Fibroblast of lung (primary cell): Measurements from ENCODE around the gene ZSCAN4. TPM values are rescaled to one million over a fixed set of nuclear protein-coding genes. Genes with fewer than 3 reads are reported as not detected.

Experiments used
- DNase-seq, 2 donors: peaks; one replicate each; pipeline versions ENCODE4 v3.0.0 to v3.0.0-alpha.2; 2010; ENCODE audit warnings: low read depth in 2 of 2
- H2AFZ ChIP-seq: 2 replicates; pipeline ENCODE4 v1.5.1; 2012; ENCODE audit warnings: low read length, control low read depth, inconsistent platforms
- H3K27ac ChIP-seq: 2 replicates; pipeline ENCODE4 v1.5.1; 2011; ENCODE audit warnings: low read length, control low read depth; ENCODE audit not compliant: insufficient read depth
- H3K27me3 ChIP-seq: 2 replicates; pipeline ENCODE4 v1.5.1; 2011; ENCODE audit warnings: mild to moderate bottlenecking, low read length; ENCODE audit not compliant: control insufficient read depth, insufficient read depth
- H3K36me3 ChIP-seq: 2 replicates; pipeline ENCODE4 v1.5.1; 2011; ENCODE audit warnings: low read length; ENCODE audit not compliant: control insufficient read depth, insufficient read depth
- H3K4me1 ChIP-seq: 2 replicates; pipeline ENCODE4 v1.5.1; 2011; ENCODE audit warnings: low read length; ENCODE audit not compliant: control insufficient read depth, insufficient read depth; ENCODE audit errors: extremely low read depth
- H3K4me2 ChIP-seq: 2 replicates; pipeline ENCODE4 v1.5.1; 2011; ENCODE audit warnings: low read length, control low read depth; ENCODE audit not compliant: insufficient read depth; ENCODE audit errors: extremely low read depth
- H3K4me3 ChIP-seq, 4 experiments: fragments of 200-600 bp in 1 of 4; sonication (generic) in 1 of 4; replicated peaks in 1 of 4; 2 replicates each; pipeline ENCODE4 v1.5.1; 2011 to 2016; ENCODE audit warnings: low read length in 4 of 4, low read depth in 3 of 4, mild to moderate bottlenecking in 3 of 4, control low read depth in 2 of 4, inconsistent platforms in 1 of 4, mixed read lengths in 1 of 4; ENCODE audit not compliant: insufficient read depth in 1 of 4; ENCODE audit errors: control extremely low read depth in 1 of 4
- H3K79me2 ChIP-seq: 2 replicates; pipeline ENCODE4 v1.5.1; 2012; ENCODE audit warnings: mild to moderate bottlenecking, low read length, inconsistent platforms; ENCODE audit not compliant: control insufficient read depth, insufficient read depth
- H3K9ac ChIP-seq: 2 replicates; pipeline ENCODE4 v1.5.1; 2011; ENCODE audit warnings: mild to moderate bottlenecking, low read length, control low read depth; ENCODE audit not compliant: insufficient read depth
- H3K9me3 ChIP-seq: 2 replicates; pipeline ENCODE4 v1.5.1; 2012; ENCODE audit warnings: low read depth, low read length; ENCODE audit not compliant: control insufficient read depth, insufficient read depth
- H4K20me1 ChIP-seq: 2 replicates; pipeline ENCODE4 v1.5.1; 2011; ENCODE audit warnings: low read length; ENCODE audit not compliant: control insufficient read depth, insufficient read depth; ENCODE audit errors: extremely low read depth
- EZH2 ChIP-seq: IDR thresholded peaks from 2 replicates; pipeline ENCODE4 v1.5.1; 2012; ENCODE audit warnings: low read length, control low read depth, mild to moderate bottlenecking; ENCODE audit errors: missing control alignments
- polyA plus RNA-seq, 2 donors: library from polyadenylated mRNA; depleted of rRNA in 1 of 2; stranded (reverse) in 1 of 2; unstranded in 1 of 2; fragments of >200 nt; gene quantifications; 2 replicates each; pipeline ENCODE4 v1.2.1, GENCODE V29; 2011 to 2012; ENCODE audit warnings: missing spikeins in 1 of 2
- total RNA-seq: library from RNA; depleted of rRNA; stranded (reverse); fragments of >200 nt; gene quantifications from 2 replicates; pipeline ENCODE4 v1.2.1, GENCODE V29; 2014
- TF ChIP-seq, protein P1 (sequence below), 2 donors: IDR thresholded peaks in 1 of 2; conservative IDR thresholded peaks in 1 of 2; 1 replicate in 1 of 2; 2 replicates in 1 of 2; pipeline ENCODE4 v1.5.1; 2011 to 2012; ENCODE audit warnings: low read length in 2 of 2, control low read depth in 1 of 2, inconsistent platforms in 1 of 2, low read depth in 1 of 2, mild to moderate bottlenecking in 1 of 2

ZSCAN4 gene
- total and polyA plus RNA-seq, 2 donors (not counting 1 experiment from before 2014, with no cell fraction given): not detected

DNA sequence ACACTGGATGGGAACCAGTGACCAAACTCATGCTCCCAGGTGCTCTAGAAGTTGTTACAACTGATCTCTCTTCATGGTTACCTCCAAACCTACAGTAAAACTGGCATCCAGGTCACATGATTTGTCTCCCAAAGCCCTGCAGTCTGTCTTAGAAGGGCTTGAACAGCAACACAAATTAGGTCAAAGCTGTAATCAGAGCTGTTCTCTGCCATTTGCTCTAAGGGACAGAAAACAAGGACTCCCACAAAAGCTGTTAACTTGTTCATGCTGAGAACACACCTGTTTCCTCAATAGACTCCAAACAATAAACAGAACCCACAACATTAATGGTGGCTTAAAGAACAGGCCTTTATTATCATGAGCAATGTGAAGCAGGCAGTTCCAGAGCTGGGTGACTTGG, 50.7 kb downstream of the ZSCAN4 start:
- H3K9me3 ChIP-seq: peaks cover 11% of the 10 kb centered on the region
- no peak overlapping the region for H2AFZ ChIP-seq

DNA sequence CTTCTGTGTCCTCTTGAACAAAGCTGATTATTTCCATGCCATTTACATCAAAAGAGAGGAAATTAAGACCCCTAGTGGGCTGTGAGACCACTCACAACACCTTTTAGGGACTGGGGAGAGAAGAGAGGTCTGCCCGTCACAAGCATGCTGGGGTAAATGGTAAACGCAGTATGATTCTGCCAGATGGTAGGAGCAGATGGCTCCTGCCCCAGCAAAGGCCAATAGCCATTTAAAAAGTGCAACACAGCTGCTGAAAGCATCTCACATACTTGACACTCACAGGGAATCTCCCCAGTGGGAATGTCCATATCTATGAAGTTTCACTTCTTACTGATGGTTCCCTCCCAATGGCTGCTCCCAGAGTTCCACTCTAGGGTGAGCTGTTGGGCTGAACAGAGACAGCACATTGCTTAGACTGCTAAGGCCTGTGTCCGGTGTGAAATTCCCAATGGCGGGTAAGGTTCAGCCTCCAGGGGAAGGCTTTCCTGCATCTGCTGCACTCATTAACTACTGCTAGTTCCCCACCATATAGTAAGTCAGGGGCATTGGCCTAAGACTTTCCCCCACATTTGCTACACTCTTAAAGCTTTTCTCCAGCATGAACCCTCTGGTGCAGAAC, 51.3 kb downstream of the ZSCAN4 start:
- no peaks in the 10 kb centered on the region for H3K4me1 ChIP-seq
- no peak for DNase-seq
- no peak overlapping the region for H3K27ac ChIP-seq
- no peak overlapping the region for H3K9ac ChIP-seq
- no peak overlapping the region for H3K4me2 ChIP-seq
- peaks cover 11% of the 10 kb centered on the region for H3K9me3 ChIP-seq
- H3K79me2 ChIP-seq: no peaks in the 10 kb centered on the region
- peaks cover 16% of the 10 kb centered on the region for H3K36me3 ChIP-seq
- H2AFZ ChIP-seq: no peak overlapping the region
- no peak overlapping the region for H3K4me3 ChIP-seq
- no peaks in the 10 kb centered on the region for H3K27me3 ChIP-seq
- no peaks in the 10 kb centered on the region for H4K20me1 ChIP-seq
- TF ChIP-seq, protein P1, sequence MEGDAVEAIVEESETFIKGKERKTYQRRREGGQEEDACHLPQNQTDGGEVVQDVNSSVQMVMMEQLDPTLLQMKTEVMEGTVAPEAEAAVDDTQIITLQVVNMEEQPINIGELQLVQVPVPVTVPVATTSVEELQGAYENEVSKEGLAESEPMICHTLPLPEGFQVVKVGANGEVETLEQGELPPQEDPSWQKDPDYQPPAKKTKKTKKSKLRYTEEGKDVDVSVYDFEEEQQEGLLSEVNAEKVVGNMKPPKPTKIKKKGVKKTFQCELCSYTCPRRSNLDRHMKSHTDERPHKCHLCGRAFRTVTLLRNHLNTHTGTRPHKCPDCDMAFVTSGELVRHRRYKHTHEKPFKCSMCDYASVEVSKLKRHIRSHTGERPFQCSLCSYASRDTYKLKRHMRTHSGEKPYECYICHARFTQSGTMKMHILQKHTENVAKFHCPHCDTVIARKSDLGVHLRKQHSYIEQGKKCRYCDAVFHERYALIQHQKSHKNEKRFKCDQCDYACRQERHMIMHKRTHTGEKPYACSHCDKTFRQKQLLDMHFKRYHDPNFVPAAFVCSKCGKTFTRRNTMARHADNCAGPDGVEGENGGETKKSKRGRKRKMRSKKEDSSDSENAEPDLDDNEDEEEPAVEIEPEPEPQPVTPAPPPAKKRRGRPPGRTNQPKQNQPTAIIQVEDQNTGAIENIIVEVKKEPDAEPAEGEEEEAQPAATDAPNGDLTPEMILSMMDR (conservative IDR thresholded peaks at IDR 0.05 in 1 of 2, IDR thresholded peaks at IDR 0.05 in 1 of 2; ENCODE audit: low read depth in 1 of 2, low read length in 2 of 2): no peak
- TF ChIP-seq EZH2: no peak

More for the DNA sequence above, 50.7 kb downstream of the ZSCAN4 start:
- H3K4me2 ChIP-seq: no peak overlapping the region
- no peak for TF ChIP-seq EZH2
- TF ChIP-seq, protein P1 (conservative IDR thresholded peaks at IDR 0.05 in 1 of 2, IDR thresholded peaks at IDR 0.05 in 1 of 2; ENCODE audit: low read depth in 1 of 2, low read length in 2 of 2): no peak
- H3K27ac ChIP-seq: no peak overlapping the region
- peaks cover 16% of the 10 kb centered on the region for H3K36me3 ChIP-seq
- no peaks in the 10 kb centered on the region for H3K4me1 ChIP-seq
- no peak overlapping the region for H3K4me3 ChIP-seq
- no peaks in the 10 kb centered on the region for H4K20me1 ChIP-seq
- H3K9ac ChIP-seq: no peak overlapping the region
- no peak for DNase-seq
- H3K79me2 ChIP-seq: no peaks in the 10 kb centered on the region
- no peaks in the 10 kb centered on the region for H3K27me3 ChIP-seq

DNA sequence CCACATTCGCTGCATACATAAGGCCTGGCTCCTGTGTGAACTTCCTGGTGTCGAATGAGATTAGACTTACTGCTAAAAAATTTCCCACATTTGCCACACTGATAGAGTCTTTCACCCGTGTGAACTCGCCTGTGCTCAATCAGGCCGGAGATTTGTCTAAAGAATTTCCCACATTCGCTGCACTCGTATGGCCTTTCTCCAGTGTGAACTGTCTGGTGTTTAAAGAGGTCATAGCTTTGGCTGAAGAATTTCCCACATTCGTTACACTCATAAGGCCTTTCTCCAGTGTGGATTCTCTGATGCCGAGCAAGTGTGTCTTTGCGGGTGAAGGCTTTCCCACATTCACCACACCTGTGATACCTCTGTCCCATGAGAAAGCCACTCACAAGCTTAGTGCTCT, 52.1 kb downstream of the ZSCAN4 start:
- no peaks in the 10 kb centered on the region for H3K4me1 ChIP-seq

More for the DNA sequence above, 52.1 kb downstream of the ZSCAN4 start:
- Histone ChIP-seq H3K27me3 (no peaks in the 10 kb centered on the region), H3K79me2 (no peaks in the 10 kb centered on the region), H4K20me1 (no peaks in the 10 kb centered on the region), H3K9ac (no peak overlapping the region), H3K9me3 (peaks cover 11% of the 10 kb centered on the region), H3K4me3 (no peak overlapping the region), H3K27ac (no peak overlapping the region), H2AFZ (no peak overlapping the region), H3K4me2 (no peak overlapping the region), H3K36me3 (peaks cover 16% of the 10 kb centered on the region)
- DNase-seq: peak in 1 of 2 donors; percentile 30
- no peak for TF ChIP-seq EZH2
- TF ChIP-seq, protein P1 (conservative IDR thresholded peaks at IDR 0.05 in 1 of 2, IDR thresholded peaks at IDR 0.05 in 1 of 2; ENCODE audit: low read depth in 1 of 2, low read length in 2 of 2): no peak

Other genes starting within 250 kb of the ZSCAN4 start
- gene ZNF749, start 233.6 kb upstream of the ZSCAN4 start, total RNA-seq: 10.4 and 11.0 TPM in 2 replicates
- gene ZNF749, start 233.6 kb upstream of the ZSCAN4 start, polyA plus RNA-seq: 4.7 and 5.4 TPM in 2 replicates
- 0.26 and 0.50 TPM in 2 replicates for gene VN1R1, start 211.8 kb upstream of the ZSCAN4 start, total RNA-seq
- 0.17 and 0.26 TPM in 2 replicates for gene VN1R1, start 211.8 kb upstream of the ZSCAN4 start, polyA plus RNA-seq
- gene ZNF772, start 191.4 kb upstream of the ZSCAN4 start, total RNA-seq: 16.9 and 29.7 TPM in 2 replicates
- gene ZNF772, start 191.4 kb upstream of the ZSCAN4 start, polyA plus RNA-seq: 6.0 and 7.5 TPM in 2 replicates
- 13.6 and 20.3 TPM in 2 replicates for gene ZNF419, start 181.2 kb upstream of the ZSCAN4 start, total RNA-seq
- 4.6 and 8.9 TPM in 2 replicates for gene ZNF419, start 181.2 kb upstream of the ZSCAN4 start, polyA plus RNA-seq
- 20.8 and 39.8 TPM in 2 replicates for gene ZNF773, start 169.0 kb upstream of the ZSCAN4 start, total RNA-seq
- 6.8 and 9.4 TPM in 2 replicates for gene ZNF773, start 169.0 kb upstream of the ZSCAN4 start, polyA plus RNA-seq
- 6.7 and 7.8 TPM in 2 replicates for gene ZNF549, start 141.6 kb upstream of the ZSCAN4 start, total RNA-seq
- gene ZNF549, start 141.6 kb upstream of the ZSCAN4 start, polyA plus RNA-seq: 3.9 and 4.8 TPM in 2 replicates
- 6.9 and 8.6 TPM in 2 replicates for gene ZNF550, start 109.1 kb upstream of the ZSCAN4 start, total RNA-seq
- 4.2 and 5.7 TPM in 2 replicates for gene ZNF550, start 109.1 kb upstream of the ZSCAN4 start, polyA plus RNA-seq
- 6.9 and 9.2 TPM in 2 replicates for gene ZNF416, start 90.0 kb upstream of the ZSCAN4 start, total RNA-seq
- gene ZNF416, start 90.0 kb upstream of the ZSCAN4 start, polyA plus RNA-seq: 3.9 and 4.5 TPM in 2 replicates
- 7.1 and 7.2 TPM in 2 replicates for gene ZIK1, start 84.8 kb upstream of the ZSCAN4 start, total RNA-seq
- gene ZIK1, start 84.8 kb upstream of the ZSCAN4 start, polyA plus RNA-seq: 3.9 and 5.3 TPM in 2 replicates
- gene ZNF530, start 69.0 kb upstream of the ZSCAN4 start, total RNA-seq: 2.5 and 2.8 TPM in 2 replicates
- 1.6 and 2.5 TPM in 2 replicates for gene ZNF530, start 69.0 kb upstream of the ZSCAN4 start, polyA plus RNA-seq
- 22.9 and 30.6 TPM in 2 replicates for gene ZNF134, start 54.7 kb upstream of the ZSCAN4 start, total RNA-seq
- gene ZNF134, start 54.7 kb upstream of the ZSCAN4 start, polyA plus RNA-seq: 9.2 and 11.7 TPM in 2 replicates
- 11.6 and 16.8 TPM in 2 replicates for gene ZNF211, start 35.8 kb upstream of the ZSCAN4 start, total RNA-seq
- 5.3 and 9.1 TPM in 2 replicates for gene ZNF211, start 35.8 kb upstream of the ZSCAN4 start, polyA plus RNA-seq
- gene ZNF551, start 13.0 kb downstream of the ZSCAN4 start, total RNA-seq: 4.8 and 4.9 TPM in 2 replicates
- 3.7 and 4.8 TPM in 2 replicates for gene ZNF551, start 13.0 kb downstream of the ZSCAN4 start, polyA plus RNA-seq
- gene ZNF154, start 40.3 kb downstream of the ZSCAN4 start, total RNA-seq: 3.3 and 6.3 TPM in 2 replicates
- gene ZNF154, start 40.3 kb downstream of the ZSCAN4 start, polyA plus RNA-seq: 1.8 and 2.7 TPM in 2 replicates
- gene ZNF671, start 58.7 kb downstream of the ZSCAN4 start, total RNA-seq: 10.5 and 16.8 TPM in 2 replicates
- gene ZNF671, start 58.7 kb downstream of the ZSCAN4 start, polyA plus RNA-seq: 3.4 and 5.2 TPM in 2 replicates
- gene ZNF776, start 77.9 kb downstream of the ZSCAN4 start, total RNA-seq: 10.3 and 20.0 TPM in 2 replicates
- 5.7 and 7.8 TPM in 2 replicates for gene ZNF776, start 77.9 kb downstream of the ZSCAN4 start, polyA plus RNA-seq
- gene ZNF586, start 100.7 kb downstream of the ZSCAN4 start, total RNA-seq: 14.9 and 16.8 TPM in 2 replicates
- 5.9 and 6.1 TPM in 2 replicates for gene ZNF586, start 100.7 kb downstream of the ZSCAN4 start, polyA plus RNA-seq
- 3.8 and 3.9 TPM in 2 replicates for gene ZNF552, start 146.0 kb downstream of the ZSCAN4 start, total RNA-seq
- 1.5 and 1.9 TPM in 2 replicates for gene ZNF552, start 146.0 kb downstream of the ZSCAN4 start, polyA plus RNA-seq
- 12.1 and 12.4 TPM in 2 replicates for gene ZNF587B, start 161.4 kb downstream of the ZSCAN4 start, total RNA-seq
- gene ZNF587B, start 161.4 kb downstream of the ZSCAN4 start, polyA plus RNA-seq: 4.9 and 6.5 TPM in 2 replicates
- 12.1 and 23.6 TPM in 2 replicates for gene ZNF587, start 180.9 kb downstream of the ZSCAN4 start, total RNA-seq
- 7.4 and 8.8 TPM in 2 replicates for gene ZNF587, start 180.9 kb downstream of the ZSCAN4 start, polyA plus RNA-seq
- gene ZNF814, start 220.1 kb downstream of the ZSCAN4 start, total RNA-seq: 3.9 and 6.1 TPM in 2 replicates
- 5.5 and 7.8 TPM in 2 replicates for gene ZNF814, start 220.1 kb downstream of the ZSCAN4 start, polyA plus RNA-seq
- 14.4 and 22.1 TPM in 2 replicates for gene ZNF417, start 247.7 kb downstream of the ZSCAN4 start, total RNA-seq
- 4.6 and 5.9 TPM in 2 replicates for gene ZNF417, start 247.7 kb downstream of the ZSCAN4 start, polyA plus RNA-seq